Activated CD8-positive, alpha-beta memory T cell treated with anti-CD3 and anti-CD28 coated beads, Interleukin-2, amount 50 U/mL, for 1 hour (primary cell): Measurements from ENCODE around the gene FREM1.

Experiments
- DNase-seq: peaks from one replicate; pipeline ENCODE4 v3.0.0-alpha.2; 2020; ENCODE audit errors: extremely low read depth

FREM1 gene

DNA sequence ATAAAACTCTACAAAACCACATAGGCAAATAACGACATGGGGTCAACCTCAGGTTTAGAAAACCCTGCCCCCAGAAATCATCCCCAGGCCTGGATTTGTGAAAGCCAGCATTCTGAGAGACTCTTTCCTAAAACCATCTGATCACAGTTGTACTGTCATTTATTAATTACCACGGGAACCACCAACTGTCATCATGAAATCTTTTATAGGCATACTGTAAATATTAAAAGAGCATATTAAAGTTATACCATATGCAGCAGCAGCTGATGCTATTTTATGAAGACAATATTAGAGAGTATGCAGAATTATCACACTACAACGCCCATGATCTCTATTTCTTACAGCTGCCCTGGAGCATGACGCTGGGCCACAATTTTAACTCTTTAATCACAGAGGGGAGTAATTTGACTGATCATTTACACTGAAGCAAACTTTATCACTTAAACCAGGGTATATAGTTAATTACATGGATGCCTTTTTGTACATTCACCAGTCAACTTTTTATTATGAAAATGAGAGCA, 208.0 kb downstream of the FREM1 start:
- no peak for DNase-seq

DNA sequence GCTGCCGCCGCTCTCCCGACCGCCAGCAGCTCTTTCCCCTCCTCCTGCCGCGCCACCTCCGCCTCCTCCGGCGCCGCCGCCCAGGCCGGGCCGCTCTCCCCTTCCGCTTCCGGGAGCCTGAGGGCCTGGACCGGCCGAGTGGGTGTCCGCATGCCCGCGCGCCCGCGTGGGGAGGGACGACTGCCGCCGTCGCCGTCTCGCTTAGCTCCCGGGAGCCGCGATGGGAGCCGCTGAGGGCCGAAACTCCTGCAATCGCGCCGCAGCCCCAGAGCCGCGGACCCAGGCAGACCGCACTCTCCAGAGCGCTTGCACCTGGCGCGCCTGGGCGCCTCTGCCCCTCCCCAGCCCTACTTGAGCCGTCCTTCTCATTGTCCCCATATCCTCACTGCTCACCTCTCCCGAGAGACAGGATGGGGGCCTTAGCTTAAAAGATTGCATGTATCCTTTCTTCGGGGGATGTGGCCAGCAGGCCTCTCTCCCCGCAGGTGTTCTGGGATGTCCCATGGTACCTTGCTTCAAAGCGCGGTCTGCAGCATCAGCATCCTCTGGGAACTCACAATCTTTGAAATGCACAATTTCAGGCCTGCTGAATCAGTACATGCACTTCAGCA, 216.9 kb downstream of the FREM1 start, which contains the start of gene ZDHHC21:
TSS of gene ZDHHC21 (minus strand) at position 182 of the 611 bp plus-strand sequence. CDS start 19,092 bp downstream, outside the sequence.
- no peak for DNase-seq

GRCh38 chr9:14692470-14693250, 217.6 kb downstream of the FREM1 start:
- DNase-seq: no peak

GRCh38 chr9:14690948-14691730, 219.1 kb downstream of the FREM1 start:
- DNase-seq: no peak

DNA sequence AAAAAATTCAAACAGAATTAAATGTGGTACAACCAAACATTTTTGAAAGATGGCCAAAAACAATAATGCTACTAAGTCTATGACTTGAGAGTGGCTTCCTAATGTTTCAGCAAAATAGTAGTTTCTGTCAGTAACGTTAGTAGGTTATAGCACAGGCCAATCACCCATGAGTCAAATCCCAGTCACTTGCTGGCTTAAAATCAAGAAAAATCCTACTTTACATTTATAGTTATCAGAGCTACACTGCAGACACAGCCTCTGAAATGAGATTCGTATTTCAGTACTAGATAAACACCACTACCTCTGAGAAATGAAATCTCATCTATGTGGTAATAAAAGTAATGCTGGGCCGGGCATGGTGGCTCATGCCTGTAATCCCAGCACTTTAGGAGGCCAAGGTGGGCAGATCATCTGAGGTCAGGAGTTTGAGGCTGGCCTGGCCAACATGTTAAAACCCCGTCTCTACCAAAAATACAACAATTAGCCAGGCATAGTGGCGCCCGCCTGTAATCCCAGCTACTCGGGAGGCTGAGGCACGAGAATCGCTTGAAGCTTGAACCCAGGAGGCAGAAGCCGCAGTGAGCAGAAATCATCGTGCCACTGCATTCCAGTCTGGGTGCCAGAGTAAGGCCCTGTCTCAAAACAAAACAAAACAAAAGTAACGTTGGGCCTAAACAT, 223.0 kb downstream of the FREM1 start:
- no peak for DNase-seq

DNA sequence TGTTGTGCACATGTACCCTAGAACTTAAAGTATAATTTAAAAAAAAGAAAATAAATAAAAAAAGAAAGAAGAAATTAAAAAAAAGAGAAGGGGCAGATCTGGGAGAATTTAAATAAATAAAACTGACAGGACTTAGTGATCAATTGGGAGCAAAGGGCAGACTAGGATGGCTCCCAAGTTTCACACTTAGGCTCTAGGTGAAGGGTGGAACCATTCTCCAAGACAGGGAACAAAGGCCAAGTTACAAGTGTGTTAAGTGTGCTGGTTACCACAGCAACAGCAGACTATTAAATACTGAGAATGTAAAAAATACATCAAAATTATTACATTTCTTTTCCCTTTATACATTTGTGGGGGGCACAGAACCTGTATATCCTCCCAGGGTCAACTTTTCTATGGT, 224.1 kb downstream of the FREM1 start:
- no peak for DNase-seq
